Mesenteric fat pad (tissue), 1 donor: ENCODE results near the gene PPAN. TPM values are rescaled to one million over a fixed set of nuclear protein-coding genes. Genes with fewer than 3 reads are reported as not detected.

Experiments
- DNase-seq: peaks from one replicate; pipeline ENCODE4 v3.0.0-alpha.2; 2020; ENCODE audit warnings: low spot score
- total RNA-seq: library from RNA; stranded (reverse); fragmentation: NEBNext Ultra II Directional; extraction: Animal tissue kit (Norgen Biotek cat#: 25700); gene quantifications from one replicate; pipeline ENCODE4 v1.2.1, GENCODE V29; 2021
- donor health status: DM: yes; HTN: yes; CAD: no.

PPAN gene
- total RNA-seq, 1 donor from 2014 or later, result 52.1 TPM

GRCh38 chr19:10112895-10113591 is 6.9 kb downstream of the PPAN start:
- DNase-seq, result no peak

DNA sequence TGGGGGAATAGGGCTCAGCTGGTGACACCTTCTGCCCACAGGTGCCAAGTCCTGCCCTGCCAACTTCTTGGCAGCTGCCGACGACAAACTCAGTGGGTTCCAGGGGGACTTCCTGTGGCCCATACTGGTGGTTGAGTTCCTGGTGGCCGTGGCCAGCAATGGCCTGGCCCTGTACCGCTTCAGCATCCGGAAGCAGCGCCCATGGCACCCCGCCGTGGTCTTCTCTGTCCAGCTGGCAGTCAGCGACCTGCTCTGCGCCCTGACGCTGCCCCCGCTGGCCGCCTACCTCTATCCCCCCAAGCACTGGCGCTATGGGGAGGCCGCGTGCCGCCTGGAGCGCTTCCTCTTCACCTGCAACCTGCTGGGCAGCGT is 7.4 kb downstream of the PPAN start:
- no peak for DNase-seq

DNA sequence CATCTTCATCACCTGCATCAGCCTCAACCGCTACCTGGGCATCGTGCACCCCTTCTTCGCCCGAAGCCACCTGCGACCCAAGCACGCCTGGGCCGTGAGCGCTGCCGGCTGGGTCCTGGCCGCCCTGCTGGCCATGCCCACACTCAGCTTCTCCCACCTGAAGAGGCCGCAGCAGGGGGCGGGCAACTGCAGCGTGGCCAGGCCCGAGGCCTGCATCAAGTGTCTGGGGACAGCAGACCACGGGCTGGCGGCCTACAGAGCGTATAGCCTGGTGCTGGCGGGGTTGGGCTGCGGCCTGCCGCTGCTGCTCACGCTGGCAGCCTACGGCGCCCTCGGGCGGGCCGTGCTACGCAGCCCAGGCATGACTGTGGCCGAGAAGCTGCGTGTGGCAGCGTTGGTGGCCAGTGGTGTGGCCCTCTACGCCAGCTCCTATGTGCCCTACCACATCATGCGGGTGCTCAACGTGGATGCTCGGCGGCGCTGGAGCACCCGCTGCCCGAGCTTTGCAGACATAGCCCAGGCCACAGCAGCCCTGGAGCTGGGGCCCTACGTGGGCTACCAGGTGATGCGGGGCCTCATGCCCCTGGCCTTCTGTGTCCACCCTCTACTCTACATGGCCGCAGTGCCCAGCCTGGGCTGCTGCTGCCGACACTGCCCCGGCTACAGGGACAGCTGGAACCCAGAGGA is 7.9 kb downstream of the PPAN start:
- DNase-seq, result no peak

GRCh38 chr19:10114651-10115391 is 8.7 kb downstream of the PPAN start:
- DNase-seq, result no peak

DNA sequence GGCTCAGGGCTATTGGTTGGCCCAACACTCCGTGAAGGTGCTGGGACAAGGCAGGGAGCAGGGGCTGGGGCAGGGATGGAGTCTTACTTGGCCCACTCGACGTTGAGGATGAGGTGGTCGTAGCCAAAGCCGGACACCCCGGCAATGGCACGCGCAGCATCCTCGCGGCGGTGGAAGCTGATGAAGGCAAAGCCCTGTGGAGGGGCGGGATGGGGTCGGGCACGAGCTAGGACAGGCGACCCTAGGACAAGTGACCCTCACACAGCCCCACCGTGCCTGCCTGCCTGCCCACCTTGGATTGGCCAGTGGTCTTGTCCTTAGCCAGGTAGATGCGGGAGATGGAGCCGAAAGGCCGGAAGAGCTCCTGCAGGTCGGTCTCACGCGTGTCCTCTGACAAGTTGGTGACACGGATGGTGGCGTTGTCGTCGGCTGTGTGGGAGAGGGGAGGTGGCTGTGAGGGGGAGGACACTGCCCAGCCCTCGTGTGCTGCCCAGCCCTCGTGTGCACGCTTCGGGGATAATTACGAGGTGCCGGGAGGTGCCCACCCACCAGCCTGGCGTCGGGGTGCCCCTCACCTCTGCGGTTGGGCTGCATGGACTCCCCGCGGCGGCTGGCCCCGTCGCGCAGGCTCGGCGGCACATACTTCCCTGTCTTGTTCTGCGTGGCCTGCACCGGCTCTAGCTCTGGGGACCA is 9.4 kb downstream of the PPAN start:
- no peak for DNase-seq

GRCh38 chr19:10116085-10116865 is 10.1 kb downstream of the PPAN start:
- no peak for DNase-seq

DNA sequence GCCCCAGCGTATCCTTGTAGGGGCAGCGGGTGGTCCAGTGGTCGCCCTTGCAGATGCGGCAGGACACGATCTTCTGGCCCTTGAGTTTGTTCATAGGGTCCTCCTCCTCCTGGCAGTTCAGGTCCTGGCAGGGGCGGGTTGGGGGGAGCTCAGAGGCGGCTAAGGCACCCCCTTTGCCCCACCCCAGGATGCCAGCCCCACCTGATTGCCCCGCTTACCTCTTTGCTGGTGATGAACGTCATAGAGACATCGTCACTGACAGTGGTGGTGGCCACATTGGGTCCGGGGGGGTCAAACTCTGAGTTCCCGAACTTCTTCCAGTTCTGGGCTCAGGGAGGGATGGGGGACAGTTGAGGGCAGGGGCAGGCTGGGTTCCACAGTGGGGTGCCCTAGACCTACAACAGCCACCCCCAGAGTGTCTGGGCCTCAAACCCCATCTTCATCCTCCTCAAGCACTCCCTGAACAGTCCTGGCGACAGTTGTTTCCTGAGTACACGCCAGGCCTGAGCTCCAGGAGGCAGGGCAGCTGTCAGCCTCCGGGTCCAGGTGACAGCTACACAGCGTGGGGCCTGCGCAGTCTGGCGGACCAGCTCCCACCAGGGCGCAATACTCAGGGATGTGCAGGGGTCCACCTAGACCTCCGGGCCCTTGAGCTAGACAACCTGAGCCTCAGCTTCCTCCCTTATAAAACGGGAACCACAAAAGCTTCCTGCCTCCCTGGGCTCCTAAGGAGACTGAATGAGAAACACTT is 10.9 kb downstream of the PPAN start:
- no peak for DNase-seq

- no peak for DNase-seq
Measured at GRCh38 chr19:10118960-10119359, 12.8 kb downstream of the PPAN start.

- DNase-seq, result no peak
Measured at GRCh38 chr19:10120538-10121189, 14.5 kb downstream of the PPAN start.

GRCh38 chr19:10122045-10122444 is 15.9 kb downstream of the PPAN start:
- no peak for DNase-seq

- no peak for DNase-seq
Measured at GRCh38 chr19:10124429-10124828, 18.3 kb downstream of the PPAN start.

DNA sequence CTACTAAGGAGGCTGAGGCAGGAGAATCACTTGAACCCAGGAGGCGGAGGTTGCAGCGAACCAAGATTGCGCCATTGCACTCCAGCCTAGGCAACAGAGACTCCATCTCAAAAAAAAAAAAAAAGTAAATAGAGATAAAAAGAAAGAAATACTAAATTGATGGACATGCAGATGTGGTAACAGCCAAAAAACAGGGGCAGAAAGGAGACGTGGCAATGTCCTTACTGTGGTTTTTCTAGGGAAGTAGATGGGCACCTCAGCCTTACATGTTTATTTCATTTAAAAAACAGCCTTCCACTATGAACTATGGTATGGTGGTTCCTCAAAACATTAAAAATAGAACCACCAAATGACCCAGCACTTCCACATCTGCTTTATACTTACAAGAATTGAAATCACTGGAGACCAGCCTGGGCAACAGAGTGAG is 20.1 kb downstream of the PPAN start:
- DNase-seq, result no peak

DNA sequence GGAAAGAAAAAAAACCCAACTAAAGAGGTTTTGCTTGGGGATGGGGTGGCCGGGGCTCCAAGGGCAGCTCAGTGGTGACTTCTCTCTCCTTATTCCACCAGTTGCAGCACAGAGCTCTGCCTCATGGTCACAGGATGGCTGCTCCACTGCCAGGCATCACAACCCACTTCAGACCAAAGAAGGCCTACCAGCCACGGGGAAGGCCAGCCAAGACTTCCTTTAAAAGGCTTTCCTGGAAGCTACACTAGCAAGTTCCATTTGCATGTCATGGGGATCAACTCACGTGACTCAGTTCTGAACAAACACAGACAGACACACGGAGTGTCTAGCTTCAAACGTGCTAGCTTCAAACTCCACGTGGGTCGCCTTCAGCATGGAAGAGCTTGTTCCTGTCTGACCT is 26.7 kb downstream of the PPAN start:
- no peak for DNase-seq

- no peak for DNase-seq
Measured at GRCh38 chr19:10133596-10133995, 27.4 kb downstream of the PPAN start.

- no peak for DNase-seq
Measured at GRCh38 chr19:10134040-10134439, 27.9 kb downstream of the PPAN start.

GRCh38 chr19:10135551-10136334 is 29.6 kb downstream of the PPAN start:
- DNase-seq, result no peak

DNA sequence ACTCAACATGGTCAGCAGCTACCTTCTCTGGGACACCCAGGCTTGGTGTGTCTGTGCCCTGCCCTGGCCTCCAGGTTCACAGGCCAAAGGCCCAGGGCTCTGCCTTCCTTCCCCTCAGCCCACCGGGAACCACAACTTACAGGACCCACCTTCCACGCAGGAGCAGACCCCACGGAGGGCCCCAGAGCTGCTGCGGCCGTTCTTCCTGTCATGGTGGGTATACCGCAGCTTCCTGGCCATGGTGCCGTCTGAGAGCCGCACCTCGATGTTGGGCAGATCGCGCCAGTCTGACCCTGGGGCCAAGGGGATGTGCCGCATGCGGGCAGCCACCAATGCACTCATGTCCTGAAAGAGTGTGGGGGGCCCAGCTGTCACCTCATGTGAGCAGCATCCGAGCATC is 30.8 kb downstream of the PPAN start:
- no peak for DNase-seq

DNA sequence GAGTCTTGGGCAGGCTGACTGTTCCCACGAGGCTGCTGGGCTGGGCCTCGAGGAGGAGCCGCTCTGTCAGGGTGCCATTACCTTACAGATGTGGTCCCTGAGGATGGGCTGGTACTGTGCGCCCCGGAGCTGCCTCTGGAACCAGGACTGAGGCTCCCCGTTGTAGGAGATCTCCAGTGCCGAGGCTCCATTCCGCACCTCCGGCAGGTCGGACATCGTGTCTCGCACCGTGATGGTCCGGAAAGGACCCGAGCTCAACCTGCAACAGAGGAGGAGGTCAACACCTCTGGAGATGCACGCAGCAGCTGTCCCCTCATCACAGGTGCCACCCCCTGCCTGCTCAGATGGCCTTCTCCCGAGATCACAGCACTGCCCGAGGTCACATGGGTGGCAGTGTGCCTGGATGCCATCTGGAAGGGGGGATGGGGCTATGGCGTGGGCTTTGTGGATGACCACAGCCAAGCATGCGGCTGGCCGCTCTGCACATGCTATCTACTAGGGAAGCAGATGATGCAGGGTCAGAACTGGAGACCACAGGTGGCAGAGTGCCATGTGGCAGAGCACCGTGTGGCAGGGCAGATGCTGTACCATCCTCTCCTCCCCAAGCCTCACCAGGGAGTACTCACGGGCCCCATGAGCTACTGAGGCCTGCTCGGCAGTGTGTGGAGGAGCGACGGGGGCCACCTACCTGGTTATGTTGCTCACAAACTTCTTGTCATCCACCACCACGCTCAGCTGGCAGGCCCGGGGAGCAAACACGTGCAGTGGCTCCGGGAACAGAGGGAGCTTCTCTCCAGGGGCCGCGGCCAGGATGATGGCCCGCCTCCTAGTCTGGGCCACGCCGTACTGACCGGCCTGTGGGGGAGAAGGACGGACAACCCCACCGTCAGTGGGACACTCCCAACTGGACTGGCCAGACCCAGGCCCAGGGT is 31.9 kb downstream of the PPAN start:
- DNase-seq, result no peak
